Panc1 (cell line): ENCODE measurements around the gene CAV3. TPM values are rescaled to one million over a fixed set of nuclear protein-coding genes. Genes with fewer than 3 reads are reported as not detected.

Experiments
- ATAC-seq: fragments of 200-7000 bp; cut with Tn5 transposase; 2 replicates; pipeline ENCODE4 v1.9.1; 2020; ENCODE audit warnings: mild to moderate bottlenecking, moderate library complexity
- BruUV-seq: library from RNA; stranded (reverse); fragments of 400-500 nt; replicated peaks from 2 replicates; lab custom pipeline; 2021; lab: Mats Ljungman, UMichigan
- CTCF ChIA-PET: fragments of 300-600 bp; sonication (Branson Sonifier 250); formaldehyde crosslinking; loops from one replicate; lab custom pipeline; 2022; ENCODE audit warnings: antibody characterized with exemption; lab: Charles Lee
- POLR2A ChIA-PET: fragments of 300-600 bp; sonication (Branson Sonifier 250); formaldehyde crosslinking; loops from one replicate; lab custom pipeline; 2022; ENCODE audit warnings: antibody characterized with exemption; lab: Charles Lee
- DNase-seq: peaks from one replicate; pipeline ENCODE4 v3.0.0-alpha.2; 2010; ENCODE audit warnings: low read depth, low spot score
- H3K27ac ChIP-seq: 2 replicates; pipeline ENCODE4 v1.5.1; 2011; ENCODE audit warnings: mild to moderate bottlenecking, low read length, inconsistent platforms
- H3K27me3 ChIP-seq: fragments of 200-500 bp; sonication (Bioruptor generic); 2 replicates; pipeline ENCODE4 v1.6.0; 2014; ENCODE audit warnings: low read length, inconsistent platforms; ENCODE audit not compliant: control insufficient read depth, insufficient read depth
- H3K36me3 ChIP-seq: fragments of 200-500 bp; sonication (Bioruptor generic); 2 replicates; pipeline ENCODE4 v1.5.1; 2014; ENCODE audit warnings: inconsistent platforms, mild to moderate bottlenecking, low read length, moderate library complexity; ENCODE audit not compliant: control insufficient read depth, insufficient read depth
- H3K4me1 ChIP-seq: 2 replicates; pipeline ENCODE4 v1.5.1; 2011; ENCODE audit warnings: inconsistent platforms, mild to moderate bottlenecking, low read length, moderate library complexity; ENCODE audit not compliant: control insufficient read depth, insufficient read depth
- H3K4me3 ChIP-seq, 2 experiments: 2 replicates each; pipeline ENCODE4 v1.5.1; 2011 to 2012; ENCODE audit warnings: low read depth in 2 of 2, low read length in 2 of 2, mild to moderate bottlenecking in 2 of 2, inconsistent platforms in 1 of 2, moderate library complexity in 1 of 2
- H3K9me3 ChIP-seq: fragments of 200-500 bp; sonication (Bioruptor generic); 2 replicates; pipeline ENCODE4 v1.5.1; 2014; ENCODE audit warnings: low read depth, mild to moderate bottlenecking, inconsistent platforms, low read length, moderate library complexity; ENCODE audit not compliant: control insufficient read depth, insufficient read depth
- CTCF ChIP-seq: fragments of 450-650 bp; IDR thresholded peaks from 2 replicates; pipeline ENCODE4 v1.5.1; 2017; ENCODE audit warnings: mild to moderate bottlenecking
- POLR2AphosphoS5 ChIP-seq: IDR thresholded peaks from 2 replicates; pipeline ENCODE4 v1.6.1; 2012; ENCODE audit warnings: mild to moderate bottlenecking, low read depth, low read length, moderate library complexity
- SIN3A ChIP-seq: IDR thresholded peaks from 2 replicates; pipeline ENCODE4 v1.6.1; 2012; ENCODE audit warnings: low read depth, mild to moderate bottlenecking, low read length, moderate library complexity, borderline replicate concordance; ENCODE audit not compliant: insufficient read depth
- TCF7L2 ChIP-seq: IDR thresholded peaks from 2 replicates; pipeline ENCODE4 v1.6.1; 2011; ENCODE audit warnings: mild to moderate bottlenecking, low read depth, low read length, inconsistent platforms
- in situ Hi-C: cut with HindIII; loops from 2 replicates; pipeline ENCODE4 v1.10.0; 2016; ENCODE audit warnings: low sequenced_read_pairs, low pct_unique_long_range_greater_than_20kb
- intact Hi-C: fragments of 100-400 bp; cut with micrococcal nuclease; formaldehyde crosslinking; loops from one replicate; pipeline ENCODE4 v1.10.0; 2022; ENCODE audit not compliant: unreplicated experiment
- total RNA-seq: library from RNA; stranded (reverse); gene quantifications from one replicate; pipeline ENCODE4 v1.2.1, GENCODE V29; 2021; ENCODE audit not compliant: unreplicated experiment
- TF ChIP-seq, protein P1 (sequence below), 2 experiments: IDR thresholded peaks; 2 replicates each; pipeline ENCODE4 v1.6.1; 2011 to 2012; ENCODE audit warnings: low read depth in 2 of 2, control low read depth in 1 of 2, low read length in 1 of 2, mild to moderate bottlenecking in 1 of 2, moderate library complexity in 1 of 2; ENCODE audit not compliant: insufficient read depth in 1 of 2

Gene CAV3
- total RNA-seq, 1 experiment from 2014 or later, result not detected

- no peaks in the 10 kb centered on the region for H3K27me3 ChIP-seq
- CTCF ChIA-PET, result interaction anchor here (0.6 kb wide), 1 partner anchor 52 kb away, joined by 14 read pairs; no protein-coding TSS in a partner anchor
- H3K4me1 ChIP-seq, result peaks cover 5% of the 10 kb centered on the region
- peak; percentile 28 for DNase-seq
- TF ChIP-seq POLR2AphosphoS5 (no peak), CTCF (no peak), SIN3A (no peak), TCF7L2 (no peak)
- TF ChIP-seq, protein P1, sequence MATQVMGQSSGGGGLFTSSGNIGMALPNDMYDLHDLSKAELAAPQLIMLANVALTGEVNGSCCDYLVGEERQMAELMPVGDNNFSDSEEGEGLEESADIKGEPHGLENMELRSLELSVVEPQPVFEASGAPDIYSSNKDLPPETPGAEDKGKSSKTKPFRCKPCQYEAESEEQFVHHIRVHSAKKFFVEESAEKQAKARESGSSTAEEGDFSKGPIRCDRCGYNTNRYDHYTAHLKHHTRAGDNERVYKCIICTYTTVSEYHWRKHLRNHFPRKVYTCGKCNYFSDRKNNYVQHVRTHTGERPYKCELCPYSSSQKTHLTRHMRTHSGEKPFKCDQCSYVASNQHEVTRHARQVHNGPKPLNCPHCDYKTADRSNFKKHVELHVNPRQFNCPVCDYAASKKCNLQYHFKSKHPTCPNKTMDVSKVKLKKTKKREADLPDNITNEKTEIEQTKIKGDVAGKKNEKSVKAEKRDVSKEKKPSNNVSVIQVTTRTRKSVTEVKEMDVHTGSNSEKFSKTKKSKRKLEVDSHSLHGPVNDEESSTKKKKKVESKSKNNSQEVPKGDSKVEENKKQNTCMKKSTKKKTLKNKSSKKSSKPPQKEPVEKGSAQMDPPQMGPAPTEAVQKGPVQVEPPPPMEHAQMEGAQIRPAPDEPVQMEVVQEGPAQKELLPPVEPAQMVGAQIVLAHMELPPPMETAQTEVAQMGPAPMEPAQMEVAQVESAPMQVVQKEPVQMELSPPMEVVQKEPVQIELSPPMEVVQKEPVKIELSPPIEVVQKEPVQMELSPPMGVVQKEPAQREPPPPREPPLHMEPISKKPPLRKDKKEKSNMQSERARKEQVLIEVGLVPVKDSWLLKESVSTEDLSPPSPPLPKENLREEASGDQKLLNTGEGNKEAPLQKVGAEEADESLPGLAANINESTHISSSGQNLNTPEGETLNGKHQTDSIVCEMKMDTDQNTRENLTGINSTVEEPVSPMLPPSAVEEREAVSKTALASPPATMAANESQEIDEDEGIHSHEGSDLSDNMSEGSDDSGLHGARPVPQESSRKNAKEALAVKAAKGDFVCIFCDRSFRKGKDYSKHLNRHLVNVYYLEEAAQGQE (IDR thresholded peaks at IDR 0.05; ENCODE audit: insufficient read depth in 1 of 2, low read depth in 2 of 2, low read length in 1 of 2), result no peak
- peak; percentile 80 for ATAC-seq
- H3K9me3 ChIP-seq, result no peaks in the 10 kb centered on the region
- no peak overlapping the region for H3K4me3 ChIP-seq
- BruUV-seq, result no TSS peak
- H3K36me3 ChIP-seq, result no peaks in the 10 kb centered on the region
- in situ Hi-C loops (no loop called here), intact Hi-C loops (no loop called here)
- H3K27ac ChIP-seq, result no peak overlapping the region
- POLR2A ChIA-PET, result no interaction called here
Observed at GRCh38 chr3:8741581-8742261, 8.1 kb downstream of the CAV3 start.

DNA sequence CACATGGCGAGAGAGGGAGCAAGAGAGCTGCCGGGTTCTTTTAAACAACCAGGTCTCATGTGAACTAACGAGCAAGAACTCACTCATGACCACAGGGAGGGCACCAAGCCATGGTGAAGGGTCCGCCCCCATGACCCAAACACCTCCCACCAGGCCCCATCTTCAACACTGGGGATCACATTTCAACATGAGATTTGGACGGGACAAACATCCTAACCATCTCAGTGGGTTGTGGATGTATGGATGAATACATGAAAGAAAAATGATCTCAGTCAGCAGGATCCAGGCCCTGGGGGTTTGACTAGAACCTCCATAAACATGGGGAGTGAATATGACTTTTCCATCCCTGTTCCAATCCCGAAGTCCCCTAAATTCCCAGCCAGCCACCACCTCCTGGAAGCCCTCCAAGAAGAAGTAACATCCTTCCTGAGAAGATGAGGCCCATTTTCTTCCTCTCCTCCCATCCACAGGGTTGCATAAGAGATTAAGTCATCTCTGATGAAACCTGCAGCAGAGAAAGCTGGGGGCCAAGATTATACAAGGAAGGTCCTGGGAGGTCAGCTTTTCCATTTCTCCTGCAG lies 9.5 kb downstream of the CAV3 start:
- Histone ChIP-seq H3K36me3 (no peaks in the 10 kb centered on the region), H3K27me3 (no peaks in the 10 kb centered on the region), H3K9me3 (no peaks in the 10 kb centered on the region), H3K4me1 (peaks cover 5% of the 10 kb centered on the region), H3K27ac (no peak overlapping the region), H3K4me3 (no peak overlapping the region)
- TF ChIP-seq CTCF (no peak), POLR2AphosphoS5 (no peak), TCF7L2 (no peak), SIN3A (no peak)
- TF ChIP-seq, protein P1 (IDR thresholded peaks at IDR 0.05; ENCODE audit: insufficient read depth in 1 of 2, low read depth in 2 of 2, low read length in 1 of 2), result no peak
- no TSS peak for BruUV-seq
- ChIA-PET CTCF (no interaction called here), POLR2A (no interaction called here)
- ATAC-seq (no peak), DNase-seq (no peak)
- in situ Hi-C loops, result no loop called here
- intact Hi-C loops, result no loop called here
